Thyroid gland (tissue), 4 donors: ENCODE measurements around the gene C17orf100. TPM values are rescaled to one million over a fixed set of nuclear protein-coding genes. Genes with fewer than 3 reads are reported as not detected.

Experiments
- DNase-seq, 2 donors: peaks; one replicate each; pipeline ENCODE4 v3.0.0-alpha.2; 2019
- H3K27ac ChIP-seq, 3 donors: fragments of 200-600 bp; sonication (generic); 1 replicate in 2 of 3; 2 replicates in 1 of 3; pipeline ENCODE4 v1.5.1; 2016 to 2019; ENCODE audit warnings: mild to moderate bottlenecking in 1 of 3, moderate library complexity in 1 of 3
- H3K27me3 ChIP-seq: fragments of 200-600 bp; sonication (generic); one replicate; pipeline ENCODE4 v1.5.1; 2019
- H3K36me3 ChIP-seq, 2 donors: fragments of 200-600 bp; sonication (generic); one replicate each; pipeline ENCODE4 v1.5.1; 2016 to 2019
- H3K4me1 ChIP-seq, 2 donors: fragments of 200-600 bp; sonication (generic); one replicate each; pipeline ENCODE4 v1.5.1; 2017 to 2019
- H3K4me3 ChIP-seq, 3 donors: fragments of 200-600 bp; sonication (generic); replicated peaks in 1 of 3; 1 replicate in 2 of 3; 2 replicates in 1 of 3; pipeline ENCODE4 v1.5.1; 2016; ENCODE audit warnings: mild to moderate bottlenecking in 1 of 3
- H3K9me3 ChIP-seq: fragments of 200-600 bp; sonication (generic); one replicate; pipeline ENCODE4 v1.5.1; 2017
- POLR2A ChIP-seq, 2 donors: fragments of 450-650 bp; IDR thresholded peaks; one replicate each; pipeline ENCODE4 v1.6.1; 2017; ENCODE audit warnings: antibody characterized with exemption in 2 of 2, mild to moderate bottlenecking in 2 of 2, moderate library complexity in 1 of 2
- WGBS, 2 donors: methylation state at CpG; one replicate each; pipeline ENCODE4 v1.1.5; 2017; 5-methylcytosine and 5-hydroxymethylcytosine counted together
- intact Hi-C: fragments of 100-400 bp; cut with DNase I; formaldehyde crosslinking; loops from one replicate; pipeline ENCODE4 v1.15.1; 2023
- total RNA-seq, 4 donors: library from RNA; depleted of rRNA; stranded (reverse); fragments of >200 nt; gene quantifications; one replicate each; pipeline ENCODE4 v1.2.3, GENCODE V29; 2016
- TF ChIP-seq, protein P1 (sequence below), 6 experiments: fragments of 200-600 bp in 3 of 6; fragments of 450-650 bp in 3 of 6; sonication (generic) in 3 of 6; IDR thresholded peaks; one replicate each; pipeline ENCODE4 v1.5.1; 2016 to 2019; ENCODE audit warnings: antibody characterized with exemption in 6 of 6, mild to moderate bottlenecking in 2 of 6, inconsistent platforms in 1 of 6, moderate library complexity in 1 of 6

C17orf100 gene
- total RNA-seq, 4 donors from 2014 or later: 0.67 to 2.7 (median 2.0) TPM

DNA sequence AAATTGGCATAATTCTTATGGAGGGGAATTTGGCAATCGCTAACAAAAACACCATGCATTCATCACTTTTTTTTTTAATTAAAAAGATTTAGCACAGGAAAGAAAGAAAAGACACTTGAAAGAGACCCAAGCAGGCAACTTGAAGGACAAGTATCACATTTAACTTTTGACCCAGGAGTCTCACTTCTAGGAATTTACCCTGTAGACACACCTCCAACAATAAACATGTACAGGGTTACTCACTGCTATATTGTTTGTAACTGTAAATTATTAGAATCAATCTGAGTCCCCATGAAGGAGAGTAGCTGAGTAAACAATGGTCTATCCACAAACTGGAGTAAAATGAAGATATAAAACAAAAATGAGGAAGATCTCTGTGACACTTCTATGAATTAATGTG, 21.2 kb upstream of the C17orf100 start:
- Histone ChIP-seq H3K36me3 (peaks cover 34 to 53% of the 10 kb centered on the region in 2 donors), H3K27ac (no peak overlapping the region), H3K27me3 (no peaks in the 10 kb centered on the region), H3K4me3 (no peak overlapping the region), H3K4me1 (no peaks in the 10 kb centered on the region), H3K9me3 (no peaks in the 10 kb centered on the region)
- intact Hi-C loops: no loop called here
- DNase-seq: no peak
- 98 to 100% methylated on average over 1 of the region's 1 CpG for WGBS, 2 donors
- TF ChIP-seq, protein P1, sequence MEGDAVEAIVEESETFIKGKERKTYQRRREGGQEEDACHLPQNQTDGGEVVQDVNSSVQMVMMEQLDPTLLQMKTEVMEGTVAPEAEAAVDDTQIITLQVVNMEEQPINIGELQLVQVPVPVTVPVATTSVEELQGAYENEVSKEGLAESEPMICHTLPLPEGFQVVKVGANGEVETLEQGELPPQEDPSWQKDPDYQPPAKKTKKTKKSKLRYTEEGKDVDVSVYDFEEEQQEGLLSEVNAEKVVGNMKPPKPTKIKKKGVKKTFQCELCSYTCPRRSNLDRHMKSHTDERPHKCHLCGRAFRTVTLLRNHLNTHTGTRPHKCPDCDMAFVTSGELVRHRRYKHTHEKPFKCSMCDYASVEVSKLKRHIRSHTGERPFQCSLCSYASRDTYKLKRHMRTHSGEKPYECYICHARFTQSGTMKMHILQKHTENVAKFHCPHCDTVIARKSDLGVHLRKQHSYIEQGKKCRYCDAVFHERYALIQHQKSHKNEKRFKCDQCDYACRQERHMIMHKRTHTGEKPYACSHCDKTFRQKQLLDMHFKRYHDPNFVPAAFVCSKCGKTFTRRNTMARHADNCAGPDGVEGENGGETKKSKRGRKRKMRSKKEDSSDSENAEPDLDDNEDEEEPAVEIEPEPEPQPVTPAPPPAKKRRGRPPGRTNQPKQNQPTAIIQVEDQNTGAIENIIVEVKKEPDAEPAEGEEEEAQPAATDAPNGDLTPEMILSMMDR (IDR thresholded peaks at IDR 0.05): no peak
- TF ChIP-seq POLR2A (IDR thresholded peaks at IDR 0.05): no peak

DNA sequence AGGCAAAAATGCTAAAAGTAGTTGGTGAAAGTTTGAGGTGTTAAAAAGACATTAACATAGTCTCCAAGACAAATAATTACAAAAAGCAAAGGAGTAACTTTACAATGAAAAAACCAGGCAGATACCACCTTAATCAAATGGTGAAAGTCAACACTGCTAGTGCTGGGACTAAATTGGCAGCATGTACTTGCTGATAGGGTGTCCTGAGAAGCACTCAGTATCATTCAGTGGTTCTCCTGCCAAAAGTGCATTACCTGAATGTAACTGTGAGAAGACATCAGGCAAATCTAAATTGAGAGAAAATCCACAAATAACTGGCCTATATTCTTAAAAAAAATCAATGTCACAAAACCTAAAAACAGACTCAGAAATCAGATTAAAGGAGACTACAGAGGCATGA, 19.0 kb upstream of the C17orf100 start:
- intact Hi-C loops: no loop called here
- no peak for TF ChIP-seq POLR2A (IDR thresholded peaks at IDR 0.05)
- TF ChIP-seq, protein P1 (IDR thresholded peaks at IDR 0.05): no peak

DNA sequence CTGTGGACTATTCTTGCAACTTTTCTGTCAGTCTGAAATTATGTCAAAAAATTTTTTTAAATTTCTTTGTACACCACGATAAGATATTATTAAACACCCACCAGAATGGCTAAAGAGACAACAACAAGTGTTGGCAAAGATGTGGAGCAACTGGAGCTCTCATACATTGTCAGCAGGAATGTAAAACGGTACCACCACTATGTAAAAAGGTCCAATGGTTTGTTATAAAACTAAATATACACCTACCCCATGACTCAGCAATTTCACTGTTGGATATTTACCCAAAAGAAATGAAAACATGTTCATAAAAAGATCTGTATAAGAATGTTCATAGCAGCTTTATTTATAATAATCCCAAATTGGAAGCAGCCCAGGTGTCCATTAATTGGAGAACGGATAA, 18.3 kb upstream of the C17orf100 start:
- Histone ChIP-seq H3K4me3 (no peak overlapping the region), H3K9me3 (no peaks in the 10 kb centered on the region), H3K27ac (no peak overlapping the region), H3K36me3 (peaks cover 22 to 34% of the 10 kb centered on the region in 2 donors), H3K27me3 (no peaks in the 10 kb centered on the region), H3K4me1 (peaks cover under 1 to 2% of the 10 kb centered on the region in 2 donors)
- intact Hi-C loops: no loop called here
- 96 to 99% methylated on average over 3 of the region's 3 CpGs for WGBS, 2 donors
- DNase-seq: no peak
- TF ChIP-seq, protein P1 (IDR thresholded peaks at IDR 0.05): no peak

More for the DNA sequence above, 19.0 kb upstream of the C17orf100 start:
- Histone ChIP-seq H3K4me1 (no peaks in the 10 kb centered on the region), H3K36me3 (peaks cover 29 to 41% of the 10 kb centered on the region in 2 donors), H3K27me3 (no peaks in the 10 kb centered on the region), H3K27ac (no peak overlapping the region), H3K4me3 (no peak overlapping the region), H3K9me3 (no peaks in the 10 kb centered on the region)
- DNase-seq: no peak

DNA sequence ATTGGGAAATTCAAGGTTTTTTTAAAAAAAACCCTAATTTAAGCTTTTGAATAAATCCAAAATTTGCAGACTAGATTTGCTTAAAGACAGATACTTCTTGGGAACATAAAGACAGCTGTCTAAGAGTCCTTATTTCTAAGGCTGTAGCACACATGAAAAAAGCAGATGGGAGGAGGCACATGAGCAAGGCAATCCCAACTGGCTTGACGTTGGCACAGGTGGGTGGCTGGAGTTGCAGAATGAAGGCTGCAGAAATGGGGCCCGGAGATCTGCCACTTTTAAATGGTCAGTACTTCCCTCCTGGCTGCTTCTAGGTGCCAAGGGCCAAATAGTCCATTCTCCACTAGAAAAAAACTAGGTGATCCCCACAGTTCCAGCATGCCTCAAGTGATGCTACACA, 15.5 kb upstream of the C17orf100 start:
- WGBS, 2 donors: 74 to 85% methylated on average over 2 of the region's 2 CpGs
- H3K27ac ChIP-seq: no peak overlapping the region
- H3K9me3 ChIP-seq: no peaks in the 10 kb centered on the region
- TF ChIP-seq POLR2A (IDR thresholded peaks at IDR 0.05): no peak
- TF ChIP-seq, protein P1 (IDR thresholded peaks at IDR 0.05): no peak
- no peak for DNase-seq
- H3K36me3 ChIP-seq: peaks cover 18 to 33% of the 10 kb centered on the region in 2 donors
- no peak overlapping the region for H3K4me3 ChIP-seq
- peaks cover 15 to 16% of the 10 kb centered on the region in 2 donors for H3K4me1 ChIP-seq
- intact Hi-C loops: no loop called here
- no peaks in the 10 kb centered on the region for H3K27me3 ChIP-seq

DNA sequence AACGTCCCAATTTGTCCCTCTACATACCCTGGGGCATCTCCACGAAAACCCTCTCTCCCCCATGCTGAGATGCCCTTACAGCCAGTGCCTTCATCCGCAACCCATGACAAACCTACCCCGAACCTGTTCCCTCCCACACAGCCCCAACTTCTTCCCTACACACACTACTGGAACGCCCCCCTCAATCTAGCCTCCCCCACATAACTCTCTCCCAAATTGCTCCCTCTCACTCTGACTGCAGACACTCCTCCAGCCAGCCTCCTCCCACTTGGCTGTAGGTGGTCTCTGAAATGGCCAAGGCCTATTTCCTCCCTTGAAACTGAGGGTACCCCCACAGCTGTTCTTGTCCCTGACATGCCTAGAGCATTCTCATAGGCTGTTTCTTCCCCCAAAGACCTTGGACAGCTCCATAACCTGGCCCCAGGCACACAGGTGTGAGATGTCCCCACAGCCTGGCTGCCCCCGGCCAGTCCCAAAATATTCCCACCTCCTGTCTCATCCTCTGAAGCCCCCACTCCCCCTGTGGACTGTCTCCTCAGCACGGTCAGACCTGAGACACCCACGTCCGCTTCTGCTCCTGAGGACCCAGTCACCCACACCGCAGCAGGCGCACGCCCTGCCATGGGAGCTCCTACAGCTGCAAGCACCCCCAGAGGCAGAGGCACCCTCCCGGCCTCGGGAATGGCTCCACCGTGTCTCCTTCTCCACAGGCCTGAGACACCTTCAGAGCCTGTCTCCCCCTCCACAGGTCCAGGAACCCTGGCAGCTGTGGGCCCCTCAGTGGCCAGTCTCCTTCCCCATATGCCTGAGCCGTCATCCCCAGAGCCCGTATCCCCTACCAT, 14.7 kb upstream of the C17orf100 start:
- 92 to 93% methylated on average over 17 of the region's 17 CpGs for WGBS, 2 donors
- peaks cover 18 to 29% of the 10 kb centered on the region in 2 donors for H3K36me3 ChIP-seq
- TF ChIP-seq, protein P1 (IDR thresholded peaks at IDR 0.05): no peak
- TF ChIP-seq POLR2A (IDR thresholded peaks at IDR 0.05): no peak
- no peaks in the 10 kb centered on the region for H3K9me3 ChIP-seq
- H3K4me3 ChIP-seq: no peak overlapping the region
- no peak for DNase-seq
- peaks cover 19 to 20% of the 10 kb centered on the region in 2 donors for H3K4me1 ChIP-seq
- no peaks in the 10 kb centered on the region for H3K27me3 ChIP-seq
- intact Hi-C loops: no loop called here
- no peak overlapping the region for H3K27ac ChIP-seq
